Coronary artery (tissue), 2 donors: ENCODE measurements around the gene CLEC14A.

Experiments
- DNase-seq: peaks from one replicate; pipeline ENCODE4 v3.0.0-alpha.2; 2017; ENCODE audit warnings: low spot score
- H3K27ac ChIP-seq, 2 donors: fragments of 200-600 bp; sonication (generic); one replicate each; pipeline ENCODE4 v1.5.1; 2016 to 2019
- H3K4me3 ChIP-seq: fragments of 200-600 bp; sonication (generic); 2 replicates; pipeline ENCODE4 v1.5.1; 2016; ENCODE audit warnings: mild to moderate bottlenecking, moderate library complexity
- TF ChIP-seq, protein P1 (sequence below): fragments of 200-600 bp; sonication (generic); IDR thresholded peaks from one replicate; pipeline ENCODE4 v1.5.1; 2019; ENCODE audit warnings: antibody characterized with exemption

CLEC14A gene

GRCh38 chr14:38225946-38226345, 29.9 kb downstream of the CLEC14A start:
- Histone ChIP-seq H3K4me3 (no peak overlapping the region), H3K27ac (no peak overlapping the region)
- no peak for DNase-seq
- TF ChIP-seq, protein P1, sequence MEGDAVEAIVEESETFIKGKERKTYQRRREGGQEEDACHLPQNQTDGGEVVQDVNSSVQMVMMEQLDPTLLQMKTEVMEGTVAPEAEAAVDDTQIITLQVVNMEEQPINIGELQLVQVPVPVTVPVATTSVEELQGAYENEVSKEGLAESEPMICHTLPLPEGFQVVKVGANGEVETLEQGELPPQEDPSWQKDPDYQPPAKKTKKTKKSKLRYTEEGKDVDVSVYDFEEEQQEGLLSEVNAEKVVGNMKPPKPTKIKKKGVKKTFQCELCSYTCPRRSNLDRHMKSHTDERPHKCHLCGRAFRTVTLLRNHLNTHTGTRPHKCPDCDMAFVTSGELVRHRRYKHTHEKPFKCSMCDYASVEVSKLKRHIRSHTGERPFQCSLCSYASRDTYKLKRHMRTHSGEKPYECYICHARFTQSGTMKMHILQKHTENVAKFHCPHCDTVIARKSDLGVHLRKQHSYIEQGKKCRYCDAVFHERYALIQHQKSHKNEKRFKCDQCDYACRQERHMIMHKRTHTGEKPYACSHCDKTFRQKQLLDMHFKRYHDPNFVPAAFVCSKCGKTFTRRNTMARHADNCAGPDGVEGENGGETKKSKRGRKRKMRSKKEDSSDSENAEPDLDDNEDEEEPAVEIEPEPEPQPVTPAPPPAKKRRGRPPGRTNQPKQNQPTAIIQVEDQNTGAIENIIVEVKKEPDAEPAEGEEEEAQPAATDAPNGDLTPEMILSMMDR, result no peak

GRCh38 chr14:38224338-38224737, 31.6 kb downstream of the CLEC14A start:
- Histone ChIP-seq H3K4me3 (no peak overlapping the region), H3K27ac (no peak overlapping the region)
- TF ChIP-seq, protein P1, result no peak
- DNase-seq, result no peak

GRCh38 chr14:38221077-38221476, 34.8 kb downstream of the CLEC14A start:
- DNase-seq, result no peak
- no peak overlapping the region for H3K4me3 ChIP-seq
- H3K27ac ChIP-seq, result no peak overlapping the region
- TF ChIP-seq, protein P1, result no peak

DNA sequence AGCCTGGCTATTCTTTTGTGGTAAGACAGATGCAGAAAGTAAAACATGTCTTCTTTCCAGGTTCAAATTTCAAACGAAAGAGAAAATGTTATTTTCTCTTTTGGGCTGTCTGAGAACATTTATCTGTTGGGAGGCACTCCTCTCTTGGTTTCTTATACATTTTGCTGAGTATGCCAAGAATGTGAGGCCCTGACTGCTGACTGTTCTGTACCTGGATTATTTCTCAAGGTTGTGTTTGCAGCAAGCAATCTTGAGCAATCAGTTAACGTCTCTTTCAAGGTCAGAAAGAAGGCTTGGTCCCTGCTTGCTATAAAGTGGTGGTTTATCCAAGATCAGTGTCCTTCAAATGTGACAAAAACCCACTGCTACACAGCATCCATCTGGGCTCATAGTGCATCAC, 38.3 kb downstream of the CLEC14A start:
- Histone ChIP-seq H3K4me3 (no peak overlapping the region), H3K27ac (no peak overlapping the region)
- TF ChIP-seq, protein P1, result no peak
- no peak for DNase-seq

DNA sequence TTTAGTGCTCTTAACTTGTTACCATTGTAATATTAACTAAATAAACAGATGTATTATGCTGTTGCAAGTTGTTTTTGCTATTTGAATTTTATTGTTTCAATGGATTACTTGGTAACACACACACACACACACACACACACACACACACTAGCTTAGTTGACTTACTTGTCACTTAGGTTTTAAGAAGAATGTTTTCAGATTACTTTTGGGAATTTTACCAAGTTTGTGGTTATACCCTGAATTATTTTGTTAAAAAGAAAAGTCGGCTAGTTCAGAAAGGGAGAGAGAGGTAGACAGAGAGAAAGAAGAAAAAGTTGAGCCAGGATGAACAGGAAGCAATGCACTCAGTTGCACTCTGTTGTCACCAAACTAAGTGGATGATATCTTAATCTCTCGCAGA, 42.9 kb downstream of the CLEC14A start:
- no peak for DNase-seq
- no peak overlapping the region for H3K4me3 ChIP-seq
- TF ChIP-seq, protein P1, result no peak

DNA sequence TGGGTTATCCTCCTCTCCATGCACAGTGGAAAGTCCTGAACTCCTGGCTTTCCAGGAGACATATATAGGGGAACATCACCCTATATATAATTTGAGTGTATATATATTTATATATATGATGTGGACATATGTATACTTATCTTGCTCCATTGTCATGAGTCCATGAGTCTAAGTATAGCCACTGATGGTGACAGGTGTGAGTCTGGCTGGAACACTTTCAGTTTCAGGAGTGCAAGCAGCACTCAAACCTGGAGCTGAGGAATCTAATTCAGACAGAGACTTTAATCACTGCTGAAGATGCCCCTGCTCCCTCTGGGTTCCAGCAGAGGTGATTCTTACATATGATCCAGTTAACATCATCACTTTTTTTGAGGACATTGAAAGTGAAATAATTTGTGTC, 43.8 kb downstream of the CLEC14A start:
- Histone ChIP-seq H3K4me3 (no peak overlapping the region), H3K27ac (no peak overlapping the region)
- TF ChIP-seq, protein P1, result no peak
- DNase-seq, result no peak

More for the DNA sequence above, 42.9 kb downstream of the CLEC14A start:
- no peak overlapping the region for H3K27ac ChIP-seq

DNA sequence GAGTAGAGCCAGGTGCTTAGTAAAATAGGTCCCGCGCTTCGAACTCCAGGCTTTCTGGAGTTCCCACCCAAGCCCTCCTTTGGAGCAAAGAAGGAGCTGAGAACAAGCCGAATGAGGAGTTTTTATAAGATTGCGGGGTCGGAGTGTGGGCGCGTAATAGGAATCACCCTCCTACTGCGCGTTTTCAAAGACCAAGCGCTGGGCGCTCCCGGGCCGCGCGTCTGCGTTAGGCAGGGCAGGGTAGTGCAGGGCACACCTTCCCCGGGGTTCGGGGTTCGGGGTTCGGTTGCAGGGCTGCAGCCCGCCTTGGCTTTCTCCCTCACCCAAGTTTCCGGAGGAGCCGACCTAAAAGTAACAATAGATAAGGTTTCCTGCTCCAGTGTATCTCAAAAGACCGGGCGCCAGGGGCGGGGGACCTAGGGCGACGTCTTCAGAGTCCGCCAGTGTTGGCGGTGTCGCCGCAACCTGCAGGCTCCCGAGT, 44.6 kb downstream of the CLEC14A start:
- no peak overlapping the region for H3K27ac ChIP-seq
- peak overlapping the region; percentile 66 for H3K4me3 ChIP-seq
- TF ChIP-seq, protein P1, result no peak
- DNase-seq, result no peak
